ENCODE measurements around the gene FIBCD1. TPM values are rescaled to one million over a fixed set of nuclear protein-coding genes. Genes with fewer than 3 reads are reported as not detected.

FIBCD1 gene
- total RNA-seq, 2 donors from 2014 or later = 7.9 to 9.6 TPM

DNA sequence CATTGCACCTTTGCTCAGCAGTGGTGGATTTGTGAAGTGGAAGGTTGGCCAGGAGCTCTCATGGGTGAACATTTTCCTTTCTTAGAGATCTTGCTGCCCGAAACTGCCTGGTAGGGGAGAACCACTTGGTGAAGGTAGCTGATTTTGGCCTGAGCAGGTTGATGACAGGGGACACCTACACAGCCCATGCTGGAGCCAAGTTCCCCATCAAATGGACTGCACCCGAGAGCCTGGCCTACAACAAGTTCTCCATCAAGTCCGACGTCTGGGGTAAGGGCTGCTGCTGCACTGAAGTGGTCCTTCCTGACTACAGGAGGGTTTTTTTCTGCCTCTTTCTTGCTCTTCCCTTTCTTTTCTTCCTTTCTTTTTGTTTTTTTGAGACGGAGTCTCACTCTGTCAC lies 64.3 kb downstream of the FIBCD1 start:
- intact Hi-C loops (cut with DNase I, micrococcal nuclease) = loop anchor here in 1 of 2 donors (5.0 to 10.0 kb wide), 2 partner anchors 162 to 170 kb away; no protein-coding TSS in a partner anchor
- ATAC-seq (no peak), DNase-seq (no peak)

DNA sequence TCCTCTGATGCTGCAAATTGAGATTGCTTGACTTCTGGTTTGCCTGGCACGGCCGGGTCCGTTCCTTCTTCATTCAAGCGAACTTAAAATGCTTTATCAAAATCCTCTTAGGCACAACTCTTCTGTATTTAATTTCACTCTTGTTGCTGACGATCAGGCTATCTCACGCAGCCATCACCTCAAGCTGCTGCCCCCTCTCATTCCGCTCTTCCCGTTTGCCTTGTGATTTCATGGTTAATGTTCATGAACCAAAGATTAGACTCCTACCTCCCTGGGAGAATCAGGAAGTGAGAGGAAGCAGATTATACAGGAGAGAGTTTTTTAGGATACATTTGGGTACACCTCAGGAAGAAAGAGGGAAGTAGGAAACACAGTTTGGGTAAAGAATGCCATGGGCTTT lies 65.1 kb downstream of the FIBCD1 start:
- ATAC-seq (no peak), DNase-seq (no peak)
- intact Hi-C loops (cut with DNase I, micrococcal nuclease) = loop anchor here in 1 of 2 donors (5.0 to 10.0 kb wide), 2 partner anchors 162 to 171 kb away; no protein-coding TSS in a partner anchor

DNA sequence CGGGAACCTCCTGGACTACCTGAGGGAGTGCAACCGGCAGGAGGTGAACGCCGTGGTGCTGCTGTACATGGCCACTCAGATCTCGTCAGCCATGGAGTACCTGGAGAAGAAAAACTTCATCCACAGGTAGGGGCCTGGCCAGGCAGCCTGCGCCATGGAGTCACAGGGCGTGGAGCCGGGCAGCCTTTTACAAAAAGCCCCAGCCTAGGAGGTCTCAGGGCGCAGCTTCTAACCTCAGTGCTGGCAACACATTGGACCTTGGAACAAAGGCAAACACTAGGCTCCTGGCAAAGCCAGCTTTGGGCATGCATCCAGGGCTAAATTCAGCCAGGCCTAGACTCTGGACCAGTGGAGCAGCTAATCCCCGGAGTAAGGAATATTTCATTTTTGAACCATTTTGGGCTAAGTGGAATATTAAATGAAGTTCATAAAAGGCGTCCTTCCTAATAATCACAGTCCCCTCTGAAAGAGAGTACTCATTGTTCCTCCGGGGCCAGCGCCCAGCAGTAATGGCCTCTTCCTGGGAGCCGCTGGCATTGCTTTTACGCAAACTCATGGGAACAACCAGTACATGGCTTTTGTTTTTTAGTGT lies 66.0 kb downstream of the FIBCD1 start:
- DNase-seq (peak; percentile 82 to 85), ATAC-seq (peak; percentile 93)
- intact Hi-C loops (cut with DNase I, micrococcal nuclease) = loop anchor here in 1 of 2 donors (5.0 to 10.0 kb wide), 2 partner anchors 161 to 172 kb away; no protein-coding TSS in a partner anchor

DNA sequence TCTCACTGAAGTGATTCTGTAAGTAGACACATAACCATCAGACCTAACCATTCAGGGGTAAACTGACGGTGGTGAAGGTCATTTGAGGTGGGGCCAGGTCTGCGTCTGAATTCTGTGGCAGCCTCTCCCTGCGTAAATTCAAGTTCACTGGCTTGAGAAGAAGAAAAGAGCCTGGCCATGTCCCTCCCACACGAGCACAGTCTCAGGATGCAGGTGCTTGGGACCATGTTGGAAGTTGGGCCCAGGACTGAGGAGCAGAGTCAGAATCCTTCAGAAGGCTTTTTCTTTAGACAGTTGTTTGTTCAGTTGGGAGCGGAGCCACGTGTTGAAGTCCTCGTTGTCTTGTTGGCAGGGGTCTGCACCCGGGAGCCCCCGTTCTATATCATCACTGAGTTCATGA lies 66.5 kb downstream of the FIBCD1 start:
- no peak for DNase-seq
- ATAC-seq = peak; percentile 23
- intact Hi-C loops (cut with DNase I, micrococcal nuclease) = loop anchor here in 1 of 2 donors (5.0 to 10.0 kb wide), 2 partner anchors 160 to 172 kb away; no protein-coding TSS in a partner anchor

DNA sequence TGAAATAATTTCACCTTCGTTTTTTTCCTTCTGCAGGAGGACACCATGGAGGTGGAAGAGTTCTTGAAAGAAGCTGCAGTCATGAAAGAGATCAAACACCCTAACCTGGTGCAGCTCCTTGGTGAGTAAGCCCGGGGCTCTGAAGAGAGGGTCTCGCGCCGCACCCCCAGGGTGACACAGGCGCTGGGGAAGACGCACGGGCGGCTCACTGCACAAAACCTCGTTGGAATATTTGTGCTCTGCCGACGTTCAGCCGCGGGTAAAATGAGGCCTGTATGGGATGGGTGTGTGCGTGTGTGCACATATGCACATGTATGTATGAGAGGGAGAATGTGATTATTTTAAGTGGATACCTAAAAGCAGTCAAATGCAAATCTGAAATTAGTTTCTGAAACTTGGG lies 67.0 kb downstream of the FIBCD1 start:
- intact Hi-C loops (cut with DNase I, micrococcal nuclease) = loop anchor here in 1 of 2 donors (5.0 to 10.0 kb wide), 2 partner anchors 160 to 173 kb away; no protein-coding TSS in a partner anchor
- DNase-seq (no peak), ATAC-seq (no peak)

DNA sequence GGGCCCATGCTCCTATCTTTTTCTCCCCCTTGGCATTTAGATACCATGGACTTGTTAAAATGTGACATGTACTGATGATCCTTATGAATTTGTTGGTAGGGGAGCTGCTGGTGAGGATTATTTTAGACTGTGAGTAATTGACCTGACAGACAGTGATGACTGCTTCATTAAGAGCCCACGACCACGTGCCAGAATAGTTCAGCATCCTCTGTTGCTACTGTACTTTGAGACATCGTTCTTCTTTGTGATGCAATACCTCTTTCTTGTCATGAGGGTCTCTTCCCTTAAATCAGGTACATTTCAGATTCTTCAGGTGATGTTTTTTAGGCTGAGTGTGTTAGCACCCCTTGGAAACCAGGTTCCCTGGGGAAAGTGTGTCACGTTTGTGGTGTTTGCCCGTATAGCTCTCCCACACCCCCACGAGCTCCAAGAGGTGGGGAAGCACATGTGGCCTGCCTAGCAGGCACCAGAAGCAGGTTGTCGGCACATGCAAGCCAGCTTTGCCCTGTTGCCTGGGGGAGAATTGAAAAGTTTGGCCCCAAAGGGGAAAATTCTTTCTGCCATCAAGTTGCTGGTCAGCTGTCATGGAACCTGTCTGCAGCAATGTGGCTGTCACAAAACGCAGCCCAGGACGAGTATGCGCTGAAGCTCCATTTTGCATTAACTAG lies 67.5 kb downstream of the FIBCD1 start:
- intact Hi-C loops (cut with DNase I, micrococcal nuclease) = loop anchor here in 1 of 2 donors (5.0 to 10.0 kb wide), 2 partner anchors 159 to 173 kb away; no protein-coding TSS in a partner anchor

DNA sequence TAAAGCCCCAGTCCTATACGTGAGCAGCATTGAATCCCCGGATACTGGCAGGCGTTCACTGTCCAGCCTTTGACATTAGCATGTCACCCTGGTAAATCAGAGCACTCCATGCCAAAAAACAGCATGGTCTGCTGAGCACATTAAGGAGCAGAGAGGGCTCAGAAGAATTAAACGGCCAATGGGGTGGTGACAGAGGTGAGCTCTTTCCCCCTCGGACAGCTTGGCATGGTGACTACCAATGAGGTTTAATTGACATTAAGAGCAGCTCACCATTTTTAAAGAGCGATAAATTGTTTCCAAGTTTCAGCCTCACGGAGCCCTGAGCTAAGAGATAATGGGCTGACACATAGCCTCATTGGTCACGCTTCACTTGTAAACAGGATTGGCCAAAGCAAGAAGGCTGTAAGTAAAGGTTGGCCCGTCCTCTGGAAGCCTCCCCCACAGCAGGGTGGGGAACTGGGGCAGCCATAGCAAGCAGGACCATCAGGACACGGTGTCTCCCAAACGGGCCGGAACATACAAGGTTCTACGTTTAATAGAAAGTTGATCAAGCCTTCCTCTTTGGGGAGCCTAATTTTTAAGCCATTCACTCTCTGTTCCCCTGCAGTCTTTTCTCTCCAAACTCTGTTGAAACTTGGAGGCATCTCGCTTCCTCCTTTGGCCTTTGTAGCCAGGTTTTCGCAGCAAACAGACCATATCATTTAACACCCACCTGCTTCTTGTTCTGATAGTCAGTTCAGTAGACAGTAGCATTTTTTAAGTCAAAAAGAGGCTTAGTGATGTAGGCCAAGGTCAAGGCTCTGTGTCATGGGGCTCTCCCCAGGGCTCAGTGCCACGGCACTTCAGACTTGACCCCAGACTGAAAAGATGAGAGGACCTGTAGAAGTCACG lies 68.3 kb downstream of the FIBCD1 start:
- intact Hi-C loops (cut with DNase I, micrococcal nuclease) = loop anchor here in 1 of 2 donors (5.0 to 10.0 kb wide), 2 partner anchors 158 to 174 kb away; no protein-coding TSS in a partner anchor

More for the DNA sequence above, 67.5 kb downstream of the FIBCD1 start:
- DNase-seq (no peak), ATAC-seq (no peak)

DNA sequence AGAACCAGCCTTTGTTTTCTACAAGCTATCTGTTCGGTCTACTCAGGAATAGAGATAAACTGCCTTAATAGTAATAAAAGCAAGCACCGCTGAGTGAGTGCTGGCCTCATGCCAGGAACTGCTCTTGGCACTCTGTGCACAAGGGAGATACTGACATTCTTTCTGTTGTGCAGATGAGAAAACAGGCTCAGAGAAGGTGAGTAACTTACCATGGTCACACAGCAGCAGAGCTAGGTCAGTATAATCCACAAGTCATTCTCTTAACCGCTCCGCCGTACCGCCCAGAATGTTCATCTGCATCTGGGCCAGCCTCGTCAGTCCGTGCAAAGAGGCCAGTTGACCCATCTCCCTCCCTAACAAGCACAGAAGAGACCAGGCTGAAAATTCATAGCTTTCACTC lies 69.8 kb downstream of the FIBCD1 start:
- peak in 1 of 2 donors; percentile 69 for DNase-seq

More for the DNA sequence above, 68.3 kb downstream of the FIBCD1 start:
- no peak for DNase-seq
- ATAC-seq = no peak

DNA sequence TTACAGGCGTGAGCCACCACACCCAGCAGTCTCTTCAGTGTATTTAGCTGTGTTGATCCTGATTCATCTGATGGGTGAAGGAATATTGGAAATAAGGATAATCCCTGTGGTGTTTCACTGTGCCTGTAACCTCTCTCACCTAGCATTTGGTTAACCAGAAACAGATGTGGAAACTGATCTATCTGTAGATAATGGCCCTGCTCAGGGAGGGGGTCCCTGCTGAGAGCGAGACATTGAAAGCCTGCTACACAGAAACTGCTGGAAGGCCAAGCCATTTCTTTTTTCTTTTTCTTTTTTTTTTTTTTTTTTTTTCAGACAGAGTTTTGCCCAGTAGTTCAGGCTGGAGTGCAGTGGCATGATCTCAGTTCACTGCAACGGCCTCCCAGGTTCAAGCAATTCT lies 70.8 kb downstream of the FIBCD1 start:
- intact Hi-C loops (cut with DNase I, micrococcal nuclease) = loop anchor here in 1 of 2 donors (10.0 kb wide), 1 partner anchor 163 kb away; no protein-coding TSS in a partner anchor
- no peak for DNase-seq
- ATAC-seq = no peak

More for the DNA sequence above, 69.8 kb downstream of the FIBCD1 start:
- intact Hi-C loops (cut with DNase I, micrococcal nuclease) = loop anchor here in 1 of 2 donors (10.0 kb wide), 1 partner anchor 164 kb away; no protein-coding TSS in a partner anchor
- no peak for ATAC-seq

DNA sequence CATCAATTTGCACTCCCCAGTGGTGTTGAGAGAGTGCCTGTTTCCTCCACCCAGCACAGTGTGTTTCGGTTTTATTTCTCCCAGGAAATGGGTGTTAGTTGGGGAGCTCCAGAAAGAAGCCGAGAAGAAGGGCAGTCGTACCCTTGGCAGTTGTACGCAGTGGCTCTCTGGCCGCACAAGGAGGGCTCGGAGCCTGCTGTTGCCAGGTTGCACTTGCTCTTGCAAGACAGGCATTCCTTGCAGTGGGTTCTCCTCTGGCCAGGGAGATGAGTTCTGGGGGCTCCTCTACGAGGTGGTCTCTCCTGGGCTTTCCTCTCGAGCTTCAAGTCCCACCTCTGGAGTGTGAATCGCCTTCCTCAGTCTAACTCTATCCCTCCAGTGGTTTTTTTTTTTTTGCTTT lies 71.5 kb downstream of the FIBCD1 start:
- intact Hi-C loops (cut with DNase I, micrococcal nuclease) = loop anchor here in 1 of 2 donors (10.0 kb wide), 1 partner anchor 163 kb away; no protein-coding TSS in a partner anchor
- ATAC-seq = no peak

DNA sequence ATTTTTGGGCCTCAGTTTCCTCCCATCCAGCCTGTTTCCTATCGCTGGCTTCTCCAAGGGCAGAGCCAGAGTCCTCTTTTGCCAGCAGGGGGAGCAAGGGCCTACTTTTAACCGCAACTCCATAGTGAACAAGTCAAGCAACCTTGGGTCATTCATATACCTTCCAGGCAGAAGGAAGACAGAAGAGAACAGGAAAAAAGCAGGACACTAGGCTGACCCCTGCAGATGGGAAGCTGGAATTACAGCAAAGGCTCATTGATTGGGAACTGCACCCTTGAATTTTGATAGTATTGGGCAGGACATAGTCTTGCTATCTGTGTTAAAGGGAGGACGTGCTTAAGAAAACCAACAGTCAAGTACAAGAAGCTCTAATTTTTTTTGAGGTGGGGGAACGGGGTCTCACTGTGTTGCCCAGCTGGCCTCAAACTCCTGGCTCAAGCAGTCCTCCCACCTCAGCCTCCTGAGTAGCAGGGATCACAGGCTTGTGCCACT lies 72.5 kb downstream of the FIBCD1 start:
- intact Hi-C loops (cut with DNase I, micrococcal nuclease) = loop anchor here in 1 of 2 donors (10.0 kb wide), 1 partner anchor 162 kb away; no protein-coding TSS in a partner anchor
- ATAC-seq (peak; percentile 88), DNase-seq (peak; percentile 82 to 86)

More for the DNA sequence above, 71.5 kb downstream of the FIBCD1 start:
- no peak for DNase-seq

DNA sequence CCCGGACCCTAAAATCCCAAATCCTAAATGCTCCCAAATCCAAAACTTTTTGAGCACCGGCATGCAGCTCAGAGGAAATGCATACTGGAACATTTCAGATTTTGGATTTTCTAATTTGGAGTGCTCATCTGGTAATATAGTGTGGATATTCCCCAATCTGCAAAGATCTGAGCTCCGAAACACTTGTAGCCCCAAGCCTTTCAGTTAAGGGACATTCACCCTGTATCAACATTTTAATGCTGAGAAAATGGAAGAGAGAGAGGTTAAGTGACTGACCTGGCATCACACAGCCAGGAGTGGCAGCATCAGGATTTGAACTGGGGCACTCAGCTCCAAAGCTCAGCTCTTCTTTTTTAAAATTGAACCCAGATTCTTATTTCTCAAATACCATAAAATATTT lies 73.1 kb downstream of the FIBCD1 start:
- no peak for DNase-seq
- ATAC-seq = no peak
- intact Hi-C loops (cut with DNase I, micrococcal nuclease) = loop anchor here in 1 of 2 donors (10.0 kb wide), 1 partner anchor 161 kb away; no protein-coding TSS in a partner anchor

DNA sequence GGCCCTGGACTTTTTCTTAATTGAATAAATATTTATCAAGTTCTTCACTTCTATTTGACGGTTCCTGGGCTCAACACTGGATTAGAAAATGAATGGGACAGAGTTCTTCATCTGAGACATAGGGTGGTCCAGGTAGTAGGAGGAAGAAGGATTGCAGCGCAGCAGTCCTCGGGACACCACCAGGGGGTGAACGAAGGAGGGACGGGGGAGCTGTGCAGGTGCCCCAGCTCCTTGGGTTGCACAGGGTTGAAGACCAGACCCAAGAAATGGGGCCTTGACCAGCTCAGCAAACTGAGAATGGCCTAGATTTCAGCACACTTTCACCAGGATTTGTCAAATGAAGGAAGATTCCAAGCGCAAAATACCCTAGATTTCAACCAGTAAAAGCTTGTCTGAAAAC lies 74.5 kb downstream of the FIBCD1 start:
- ATAC-seq = no peak
- intact Hi-C loops (cut with DNase I, micrococcal nuclease) = loop anchor here (5.0 to 10.0 kb wide), 3 partner anchors 92 to 160 kb away; no protein-coding TSS in a partner anchor

DNA sequence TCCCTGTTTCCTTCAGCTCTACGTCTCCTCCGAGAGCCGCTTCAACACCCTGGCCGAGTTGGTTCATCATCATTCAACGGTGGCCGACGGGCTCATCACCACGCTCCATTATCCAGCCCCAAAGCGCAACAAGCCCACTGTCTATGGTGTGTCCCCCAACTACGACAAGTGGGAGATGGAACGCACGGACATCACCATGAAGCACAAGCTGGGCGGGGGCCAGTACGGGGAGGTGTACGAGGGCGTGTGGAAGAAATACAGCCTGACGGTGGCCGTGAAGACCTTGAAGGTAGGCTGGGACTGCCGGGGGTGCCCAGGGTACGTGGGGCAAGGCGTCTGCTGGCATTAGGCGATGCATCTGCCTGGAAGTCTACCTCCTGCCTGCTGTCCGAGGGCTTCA lies 76.3 kb downstream of the FIBCD1 start:
- DNase-seq (peak in 1 of 2 donors; percentile 21), ATAC-seq (no peak)
- intact Hi-C loops (cut with DNase I, micrococcal nuclease) = loop anchor here (5.0 to 10.0 kb wide), 3 partner anchors 90 to 158 kb away; no protein-coding TSS in a partner anchor

More for the DNA sequence above, 74.5 kb downstream of the FIBCD1 start:
- DNase-seq = no peak

DNA sequence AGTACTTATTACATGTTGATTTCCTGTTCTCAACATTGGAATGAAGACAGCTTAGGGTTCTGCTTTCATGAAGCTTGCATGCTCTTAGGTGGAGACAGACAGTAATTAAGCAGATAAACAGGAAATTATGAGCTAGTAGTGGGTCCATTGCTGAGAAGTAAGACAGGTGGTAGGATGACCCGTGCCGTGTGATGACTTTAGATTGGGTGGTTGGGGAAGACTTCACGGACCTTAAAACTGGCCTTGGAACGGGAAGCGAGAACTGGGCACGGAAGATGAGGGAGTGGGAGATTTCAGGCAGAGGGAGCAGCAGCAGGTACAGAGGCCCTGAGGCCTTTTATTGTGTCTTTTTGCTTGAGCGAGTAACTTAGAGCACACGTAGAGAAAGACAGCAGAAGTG lies 76.8 kb downstream of the FIBCD1 start:
- DNase-seq = no peak
- intact Hi-C loops (cut with DNase I, micrococcal nuclease) = loop anchor here (5.0 to 10.0 kb wide), 3 partner anchors 90 to 157 kb away; no protein-coding TSS in a partner anchor
- no peak for ATAC-seq

DNA sequence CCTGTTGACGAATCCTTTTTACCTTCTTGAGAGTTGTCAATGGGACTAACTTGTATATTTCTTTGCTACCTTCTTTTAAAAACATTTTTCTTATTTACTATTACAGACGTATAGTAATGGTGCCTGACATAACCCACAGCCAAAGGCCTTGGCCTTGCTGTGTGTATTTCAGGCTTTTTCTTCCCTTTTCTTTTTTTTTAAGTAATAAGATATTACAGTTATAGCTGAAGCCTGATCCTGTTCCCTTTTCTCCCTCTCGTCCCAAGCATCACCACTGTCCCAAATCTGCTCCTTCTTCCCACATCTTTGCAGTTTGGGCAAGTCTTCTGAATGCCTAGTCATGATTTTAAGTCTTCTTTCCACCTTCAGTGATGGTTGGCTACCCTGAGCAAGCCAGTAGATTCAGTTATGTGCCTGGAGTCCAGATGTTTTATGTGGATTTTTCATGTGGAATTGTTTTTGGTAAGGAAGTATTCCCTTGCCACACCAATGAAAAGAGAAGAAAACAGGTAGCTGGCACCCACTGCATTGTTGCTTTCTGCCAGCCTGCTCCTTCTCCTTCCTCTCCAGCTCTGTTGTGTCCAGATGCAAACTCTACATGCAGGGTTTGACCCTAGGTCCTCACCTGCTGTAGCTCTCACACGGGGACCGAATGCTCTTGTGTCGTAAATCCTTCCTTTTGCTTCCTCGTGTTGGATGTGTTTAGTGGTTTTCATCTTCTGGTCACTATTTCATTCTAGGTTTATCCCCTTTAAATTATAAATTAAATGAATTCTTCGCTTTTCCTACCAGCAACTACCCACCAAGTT lies 77.5 kb downstream of the FIBCD1 start:
- intact Hi-C loops (cut with DNase I, micrococcal nuclease) = loop anchor here (5.0 to 10.0 kb wide), 3 partner anchors 89 to 157 kb away; no protein-coding TSS in a partner anchor
- no peak for DNase-seq
- ATAC-seq = no peak
